ENCODE results near the gene PGM2L1. TPM values are rescaled to one million over a fixed set of nuclear protein-coding genes. Genes with fewer than 3 reads are reported as not detected.

PGM2L1 gene
- total RNA-seq: 1 to 10 TPM; 1.9 to 3.0 (median 2.6) TPM
- polyA plus RNA-seq: 0.84 TPM
- long read RNA-seq, donor 1, full-length matches to known transcripts: 10 of 11 reads
- long read RNA-seq, donor 1, partial matches to known transcripts: 0 of 11 reads
- long read RNA-seq, donor 1, other reads (novel, unspliced or antisense): 1 of 11 reads
- long read RNA-seq, donor 2, full-length matches to known transcripts: 1 of 1 reads
- long read RNA-seq, donor 2, partial matches to known transcripts: 0 of 1 reads
- long read RNA-seq, donor 2, other reads (novel, unspliced or antisense): 0 of 1 reads
- long read RNA-seq, donor 3, full-length matches to known transcripts: 13 of 18 reads
- long read RNA-seq, donor 3, partial matches to known transcripts: 1 of 18 reads
- long read RNA-seq, donor 3, other reads (novel, unspliced or antisense): 4 of 18 reads
- long read RNA-seq, donor 4, full-length matches to known transcripts: 2 of 2 reads
- long read RNA-seq, donor 4, partial matches to known transcripts: 0 of 2 reads
- long read RNA-seq, donor 4, other reads (novel, unspliced or antisense): 0 of 2 reads

DNA sequence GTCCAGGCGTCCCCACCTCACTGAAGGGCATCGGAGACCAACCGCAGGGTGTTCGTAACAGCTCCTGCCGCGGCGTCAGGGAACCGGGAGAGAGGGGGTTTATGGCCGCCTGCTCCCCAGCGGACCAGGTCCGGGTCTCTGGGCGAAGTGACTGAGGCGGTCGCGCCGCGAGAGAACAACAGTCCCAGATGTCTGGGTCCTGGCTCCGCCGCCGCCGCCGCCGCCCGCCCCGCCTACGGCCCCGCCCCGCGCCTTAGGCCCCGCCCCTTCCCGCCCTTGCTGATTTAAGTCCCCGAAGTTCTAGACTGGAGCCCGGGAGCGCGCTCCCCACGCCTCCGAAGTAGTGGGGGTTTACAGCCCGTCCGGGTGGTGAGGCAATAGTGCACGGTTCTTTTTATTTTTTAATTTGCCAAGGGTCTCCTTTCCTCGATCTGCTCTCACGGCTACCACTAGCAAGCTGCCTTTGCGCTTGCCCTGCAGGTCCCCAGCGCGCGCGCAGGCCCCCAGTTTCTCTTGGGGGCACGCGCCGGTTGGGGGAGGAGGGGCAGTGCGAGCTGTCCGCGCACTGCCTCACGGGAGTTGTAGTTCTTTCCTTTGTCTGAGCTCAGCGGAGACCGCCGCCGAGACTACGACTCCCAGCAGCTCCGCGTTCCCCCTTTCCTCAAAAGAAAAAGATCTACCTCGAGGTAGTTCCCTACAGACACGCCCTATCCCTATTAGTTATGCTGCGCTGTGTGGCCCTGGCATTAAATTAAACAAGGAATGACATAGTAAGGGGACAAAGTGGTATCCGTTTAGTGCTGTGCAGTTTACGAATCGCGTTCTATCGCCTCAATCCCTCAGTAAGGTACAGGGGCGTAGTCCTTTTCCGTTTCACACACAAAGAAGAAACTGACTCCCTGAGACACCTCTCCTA is at the start of gene PGM2L1:
TSS of gene PGM2L1 (minus strand) at position 190 of the 916 bp plus-strand sequence. CDS start 272 bp downstream, outside the sequence.
- Histone ChIP-seq H3K9me3 (ENCODE audit: control insufficient read depth, low read length) (no peaks in the 10 kb centered on the region), H3K4me3 (ENCODE audit: low read length) (peak within 1 kb of the TSS; percentile 63), H3K4me1 (ENCODE audit: control insufficient read depth, insufficient read depth, low read length) (no peaks in the 10 kb centered on the region), H3K27ac (ENCODE audit: low read length) (peak within 1 kb of the TSS; percentile 74), H3K27me3 (ENCODE audit: control insufficient read depth, insufficient read depth) (no peaks in the 10 kb centered on the region)
- intact Hi-C loops (cut with DNase I): no loop called here
- ATAC-seq (peak; percentile 98 to 99), DNase-seq (peak; percentile 95 to 97 (median 96))
- WGBS: under 1% methylated on average over 71 of the region's 71 CpGs

- DNase-seq (no peak), ATAC-seq (no peak)
- Histone ChIP-seq H3K27ac (ENCODE audit: low read length) (no peak overlapping the region), H3K4me3 (ENCODE audit: low read length) (no peak overlapping the region), H3K27me3 (ENCODE audit: control insufficient read depth, insufficient read depth) (no peaks in the 10 kb centered on the region), H3K4me1 (ENCODE audit: control insufficient read depth, insufficient read depth, low read length) (no peaks in the 10 kb centered on the region), H3K9me3 (ENCODE audit: control insufficient read depth, low read length) (no peaks in the 10 kb centered on the region)
- intact Hi-C loops (cut with DNase I): loop anchor here (2.0 to 10.0 kb wide), 7 partner anchors 55 to 485 kb away; no protein-coding TSS in a partner anchor
These were observed 49.5 kb upstream of the PGM2L1 start for GRCh38 chr11:74447720-74448119.

DNA sequence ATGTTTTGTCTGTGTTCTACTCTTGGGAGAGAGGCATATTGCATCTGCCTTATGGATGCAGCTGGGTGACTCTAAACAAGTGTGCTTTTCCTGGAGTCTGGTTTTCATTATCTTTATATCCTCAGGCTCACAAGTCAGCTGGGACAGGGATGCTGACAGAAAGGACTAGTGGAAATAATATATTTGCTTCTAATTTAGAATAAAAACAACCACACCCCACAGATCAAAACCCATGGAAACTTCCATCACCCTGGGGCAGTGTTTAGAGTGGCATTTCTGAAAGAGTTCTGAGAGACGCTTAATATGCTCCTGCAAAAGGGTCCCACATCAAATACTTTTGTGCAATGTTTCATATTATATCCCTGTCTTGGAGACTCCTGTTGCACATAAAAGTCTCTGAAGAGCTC is 48.3 kb upstream of the PGM2L1 start:
- Histone ChIP-seq H3K27ac (ENCODE audit: low read length) (no peak overlapping the region), H3K4me3 (ENCODE audit: low read length) (no peak overlapping the region), H3K27me3 (ENCODE audit: control insufficient read depth, insufficient read depth) (no peaks in the 10 kb centered on the region), H3K9me3 (ENCODE audit: control insufficient read depth, low read length) (no peaks in the 10 kb centered on the region), H3K4me1 (ENCODE audit: control insufficient read depth, insufficient read depth, low read length) (no peaks in the 10 kb centered on the region)
- DNase-seq: no peak
- 84% methylated on average over 1 of the region's 1 CpG for WGBS
- ATAC-seq: no peak
- intact Hi-C loops (cut with DNase I): loop anchor here (5.0 to 10.0 kb wide), 5 partner anchors 54 to 484 kb away; no protein-coding TSS in a partner anchor

- peak in 1 of 2 donors; percentile 15 for ATAC-seq
- 60% methylated on average over 9 of the region's 9 CpGs for WGBS
- H3K27ac ChIP-seq (ENCODE audit: low read length): no peak overlapping the region
These were observed 46.1 kb upstream of the PGM2L1 start for GRCh38 chr11:74444173-74444826.

DNA sequence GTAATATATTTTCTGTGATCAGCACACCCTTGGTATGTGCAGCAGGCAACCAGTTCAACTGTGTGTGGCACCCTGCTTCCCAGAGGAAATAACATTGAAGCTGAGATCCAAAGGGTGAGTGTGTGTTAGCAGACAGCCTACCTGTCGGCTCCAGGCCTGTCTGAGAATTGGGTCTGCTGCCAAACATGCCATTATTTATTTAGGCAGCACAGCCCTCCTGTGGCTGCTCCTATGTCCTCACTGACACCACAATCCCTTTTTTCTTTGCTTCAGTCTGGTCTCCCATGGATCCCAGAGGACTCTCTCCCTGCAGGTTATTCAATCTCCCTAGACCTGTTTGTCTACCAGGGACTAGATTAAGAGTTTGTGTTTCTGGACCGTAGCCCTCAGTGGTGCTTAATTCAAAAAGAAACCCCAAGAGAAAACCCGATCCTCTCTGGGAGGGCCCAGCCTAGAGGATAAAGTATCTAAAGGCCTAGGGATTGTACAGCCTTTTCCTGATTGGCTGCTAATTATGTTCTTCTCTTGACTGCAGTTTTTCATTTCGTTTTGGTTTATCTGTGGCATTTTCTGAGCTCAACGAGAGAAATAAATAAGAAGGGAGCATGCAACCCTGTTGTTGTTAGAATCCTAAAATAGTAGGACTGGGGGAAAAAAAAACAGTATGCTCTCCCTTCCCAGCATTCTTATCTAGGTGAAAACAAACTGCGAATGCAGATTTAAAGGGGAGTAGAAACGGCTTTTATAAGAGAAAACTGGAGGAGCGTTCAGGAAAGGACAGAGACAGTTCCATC is 45.0 kb upstream of the PGM2L1 start:
- no peak overlapping the region for H3K27ac ChIP-seq (ENCODE audit: low read length)
- H3K9me3 ChIP-seq (ENCODE audit: control insufficient read depth, low read length): no peaks in the 10 kb centered on the region
- no peaks in the 10 kb centered on the region for H3K4me1 ChIP-seq (ENCODE audit: control insufficient read depth, insufficient read depth, low read length)
- H3K27me3 ChIP-seq (ENCODE audit: control insufficient read depth, insufficient read depth): no peaks in the 10 kb centered on the region
- peak overlapping the region; percentile 16 for H3K4me3 ChIP-seq (ENCODE audit: low read length)
- 35% methylated on average over 8 of the region's 8 CpGs for WGBS
- peak; percentile 52 to 57 for ATAC-seq
- intact Hi-C loops (cut with DNase I): loop anchor here in 1 of 4 donors (10.0 kb wide), 1 partner anchor 478 kb away; no protein-coding TSS in a partner anchor
- DNase-seq: no peak

More at GRCh38 chr11:74444173-74444826, 46.1 kb upstream of the PGM2L1 start:
- Histone ChIP-seq H3K9me3 (ENCODE audit: control insufficient read depth, low read length) (no peaks in the 10 kb centered on the region), H3K4me3 (ENCODE audit: low read length) (no peak overlapping the region), H3K27me3 (ENCODE audit: control insufficient read depth, insufficient read depth) (no peaks in the 10 kb centered on the region), H3K4me1 (ENCODE audit: control insufficient read depth, insufficient read depth, low read length) (no peaks in the 10 kb centered on the region)
- intact Hi-C loops (cut with DNase I): loop anchor here in 1 of 4 donors (10.0 kb wide), 1 partner anchor 479 kb away; no protein-coding TSS in a partner anchor
- no peak for DNase-seq

DNA sequence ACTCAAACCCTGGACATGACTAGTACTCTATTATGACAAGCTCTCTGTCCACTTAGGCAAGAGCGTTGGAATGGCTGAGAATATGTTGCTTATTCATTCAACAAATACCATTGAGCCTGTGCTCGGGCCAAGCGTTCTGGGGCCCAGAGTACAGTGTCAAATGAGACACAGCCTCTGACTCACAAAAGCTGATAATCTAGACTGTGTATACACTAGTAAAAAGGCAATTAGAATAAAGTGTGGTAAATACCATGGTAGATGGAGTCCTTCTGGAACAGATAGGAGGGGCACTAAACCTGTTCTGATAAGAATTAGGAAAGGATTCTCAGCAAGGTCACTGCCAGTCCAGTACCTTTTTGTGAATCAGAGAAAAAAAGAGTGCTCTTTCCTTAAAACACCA is 44.4 kb upstream of the PGM2L1 start:
- 77% methylated on average over 3 of the region's 3 CpGs for WGBS
- intact Hi-C loops (cut with DNase I): loop anchor here in 1 of 4 donors (10.0 kb wide), 1 partner anchor 478 kb away; no protein-coding TSS in a partner anchor

GRCh38 chr11:74438681-74439080 is 40.4 kb upstream of the PGM2L1 start:
- Histone ChIP-seq H3K4me1 (ENCODE audit: control insufficient read depth, insufficient read depth, low read length) (no peaks in the 10 kb centered on the region), H3K9me3 (ENCODE audit: control insufficient read depth, low read length) (no peaks in the 10 kb centered on the region), H3K4me3 (ENCODE audit: low read length) (no peak overlapping the region), H3K27me3 (ENCODE audit: control insufficient read depth, insufficient read depth) (no peaks in the 10 kb centered on the region), H3K27ac (ENCODE audit: low read length) (no peak overlapping the region)
- ATAC-seq (no peak), DNase-seq (no peak)
- WGBS: 99% methylated on average over 1 of the region's 1 CpG
- intact Hi-C loops (cut with DNase I): no loop called here

More for the DNA sequence above, 44.4 kb upstream of the PGM2L1 start:
- Histone ChIP-seq H3K27ac (ENCODE audit: low read length) (no peak overlapping the region), H3K27me3 (ENCODE audit: control insufficient read depth, insufficient read depth) (no peaks in the 10 kb centered on the region), H3K4me3 (ENCODE audit: low read length) (no peak overlapping the region), H3K9me3 (ENCODE audit: control insufficient read depth, low read length) (no peaks in the 10 kb centered on the region), H3K4me1 (ENCODE audit: control insufficient read depth, insufficient read depth, low read length) (no peaks in the 10 kb centered on the region)
- DNase-seq: no peak
- ATAC-seq: peak; percentile 47 to 60

- no peak overlapping the region for H3K27ac ChIP-seq (ENCODE audit: low read length)
- H3K4me1 ChIP-seq (ENCODE audit: control insufficient read depth, insufficient read depth, low read length): no peaks in the 10 kb centered on the region
- intact Hi-C loops (cut with DNase I): no loop called here
- WGBS: 93% methylated on average over 1 of the region's 1 CpG
- no peaks in the 10 kb centered on the region for H3K9me3 ChIP-seq (ENCODE audit: control insufficient read depth, low read length)
- no peak overlapping the region for H3K4me3 ChIP-seq (ENCODE audit: low read length)
- no peak for DNase-seq
- ATAC-seq: no peak
- no peaks in the 10 kb centered on the region for H3K27me3 ChIP-seq (ENCODE audit: control insufficient read depth, insufficient read depth)
These were observed 39.3 kb upstream of the PGM2L1 start for GRCh38 chr11:74437441-74438042.

- intact Hi-C loops (cut with DNase I): no loop called here
- Histone ChIP-seq H3K9me3 (ENCODE audit: control insufficient read depth, low read length) (no peaks in the 10 kb centered on the region), H3K27ac (ENCODE audit: low read length) (no peak overlapping the region), H3K27me3 (ENCODE audit: control insufficient read depth, insufficient read depth) (no peaks in the 10 kb centered on the region), H3K4me1 (ENCODE audit: control insufficient read depth, insufficient read depth, low read length) (no peaks in the 10 kb centered on the region), H3K4me3 (ENCODE audit: low read length) (no peak overlapping the region)
- DNase-seq: no peak
- WGBS: 58% methylated on average over 7 of the region's 7 CpGs
- no peak for ATAC-seq
These were observed 36.3 kb upstream of the PGM2L1 start for GRCh38 chr11:74434528-74434927.
